SK-N-SH treated with all-trans-retinoic acid at 6 μM for 48 hours (cell line): ENCODE measurements around the gene HMGB2.

ENCODE experiments used
- ATAC-seq: fragments of 200-7000 bp; cut with Tn5 transposase; 3 replicates; pipeline ENCODE4 v1.9.1; 2020; ENCODE audit warnings: mild to moderate bottlenecking, moderate library complexity
- BACH2 ChIP-seq: fragments of 250-450 bp; sonication (Bioruptor Pico); IDR thresholded peaks from 2 replicates; pipeline ENCODE4 v1.9.0; 2021; ENCODE audit warnings: mild to moderate bottlenecking, borderline replicate concordance
- ESRRG ChIP-seq: fragments of 250-450 bp; sonication (Bioruptor Pico); IDR thresholded peaks from 2 replicates; pipeline ENCODE4 v1.6.1; 2021; ENCODE audit warnings: mild to moderate bottlenecking
- GLIS3 ChIP-seq: fragments of 250-450 bp; sonication (Bioruptor Pico); IDR thresholded peaks from 2 replicates; pipeline ENCODE4 v1.5.0; 2020; ENCODE audit warnings: mild to moderate bottlenecking, moderate library complexity
- ISL1 ChIP-seq: fragments of 250-450 bp; sonication (Bioruptor Pico); IDR thresholded peaks from 2 replicates; pipeline ENCODE4 v2.1.2; 2022; ENCODE audit warnings: mild to moderate bottlenecking, moderate library complexity
- PPARA ChIP-seq: fragments of 250-450 bp; sonication (Bioruptor Pico); IDR thresholded peaks from 2 replicates; pipeline ENCODE4 v1.5.0; 2020; ENCODE audit warnings: mild to moderate bottlenecking, borderline replicate concordance
- RARB ChIP-seq: fragments of 250-450 bp; sonication (Bioruptor Pico); IDR thresholded peaks from 2 replicates; pipeline ENCODE4 v1.8.0; 2021; ENCODE audit warnings: mild to moderate bottlenecking, moderate library complexity
- SNAI2 ChIP-seq: fragments of 250-450 bp; sonication (Bioruptor Pico); IDR thresholded peaks from 2 replicates; pipeline ENCODE4 v1.5.0; 2020; ENCODE audit warnings: mild to moderate bottlenecking, moderate library complexity
- TCF4 ChIP-seq: fragments of 250-450 bp; sonication (Bioruptor Pico); IDR thresholded peaks from 2 replicates; pipeline ENCODE4 v1.8.0; 2021; ENCODE audit warnings: mild to moderate bottlenecking, moderate library complexity, borderline replicate concordance
- ZC3H10 ChIP-seq: fragments of 250-450 bp; sonication (Bioruptor Pico); IDR thresholded peaks from 2 replicates; pipeline ENCODE4 v1.5.1; 2021; ENCODE audit warnings: mild to moderate bottlenecking, moderate library complexity
- ZFP3 ChIP-seq: fragments of 250-450 bp; sonication (Bioruptor Pico); IDR thresholded peaks from 2 replicates; pipeline ENCODE4 v1.5.0; 2020; ENCODE audit warnings: mild to moderate bottlenecking, moderate library complexity
- ZFP30 ChIP-seq: fragments of 450-650 bp; formaldehyde crosslinking; IDR thresholded peaks from 2 replicates; pipeline ENCODE4 v1.5.0; 2022; ENCODE audit warnings: mild to moderate bottlenecking, moderate library complexity
- ZNF565 ChIP-seq: fragments of 450-650 bp; formaldehyde crosslinking; conservative IDR thresholded peaks from 2 replicates; pipeline ENCODE4 v1.5.0; 2020; ENCODE audit warnings: low read depth, mild to moderate bottlenecking, moderate library complexity
- ZNF8 ChIP-seq: fragments of 450-650 bp; formaldehyde crosslinking; IDR thresholded peaks from 2 replicates; pipeline ENCODE4 v1.5.0; 2020; ENCODE audit warnings: mild to moderate bottlenecking, moderate library complexity
- TF ChIP-seq, protein P1 (sequence below): fragments of 250-450 bp; sonication (Bioruptor Pico); IDR thresholded peaks from 2 replicates; pipeline ENCODE4 v1.5.1; 2020; ENCODE audit warnings: low read depth, mild to moderate bottlenecking, moderate library complexity
- TF ChIP-seq, protein P2 (sequence below): fragments of 250-450 bp; sonication (Bioruptor Pico); IDR thresholded peaks from 2 replicates; pipeline ENCODE4 v1.5.0; 2020; ENCODE audit warnings: mild to moderate bottlenecking, moderate library complexity
- TF ChIP-seq, protein P3 (sequence below): fragments of 250-450 bp; sonication (Bioruptor Pico); IDR thresholded peaks from 2 replicates; pipeline ENCODE4 v1.5.1; 2021; ENCODE audit warnings: mild to moderate bottlenecking, moderate library complexity
- TF ChIP-seq, protein P4 (sequence below): fragments of 250-450 bp; sonication (Bioruptor Pico); IDR thresholded peaks from 2 replicates; pipeline ENCODE4 v1.8.0; 2021; ENCODE audit warnings: low read depth, mild to moderate bottlenecking, moderate library complexity, borderline replicate concordance

HMGB2 gene

DNA sequence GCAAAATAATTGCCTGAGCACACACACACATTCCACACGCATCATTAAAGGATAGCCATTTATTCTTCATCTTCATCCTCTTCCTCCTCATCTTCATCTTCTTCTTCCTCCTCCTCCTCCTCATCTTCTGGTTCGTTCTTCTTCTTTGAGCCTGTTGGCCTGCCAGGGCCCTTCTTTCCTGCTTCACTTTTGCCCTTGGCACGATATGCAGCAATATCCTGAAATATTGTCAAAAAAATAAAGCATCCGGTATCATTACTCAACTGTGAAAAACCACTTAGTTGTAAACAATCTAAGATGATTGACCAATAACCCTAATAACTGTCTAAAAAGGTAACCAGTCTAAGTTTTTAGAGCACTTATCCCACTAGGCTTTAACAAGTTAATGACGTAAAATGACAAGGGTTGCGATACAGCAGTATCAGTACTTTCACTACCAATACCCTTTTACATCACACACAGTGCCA lies 2.1 kb downstream of the HMGB2 start:
- TF ChIP-seq, protein P1, sequence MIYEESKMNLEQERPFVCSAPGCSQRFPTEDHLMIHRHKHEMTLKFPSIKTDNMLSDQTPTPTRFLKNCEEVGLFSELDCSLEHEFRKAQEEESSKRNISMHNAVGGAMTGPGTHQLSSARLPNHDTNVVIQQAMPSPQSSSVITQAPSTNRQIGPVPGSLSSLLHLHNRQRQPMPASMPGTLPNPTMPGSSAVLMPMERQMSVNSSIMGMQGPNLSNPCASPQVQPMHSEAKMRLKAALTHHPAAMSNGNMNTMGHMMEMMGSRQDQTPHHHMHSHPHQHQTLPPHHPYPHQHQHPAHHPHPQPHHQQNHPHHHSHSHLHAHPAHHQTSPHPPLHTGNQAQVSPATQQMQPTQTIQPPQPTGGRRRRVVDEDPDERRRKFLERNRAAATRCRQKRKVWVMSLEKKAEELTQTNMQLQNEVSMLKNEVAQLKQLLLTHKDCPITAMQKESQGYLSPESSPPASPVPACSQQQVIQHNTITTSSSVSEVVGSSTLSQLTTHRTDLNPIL (CRISPR knock-in tag) = no peak
- no peak for TF ChIP-seq ZFP3 (CRISPR knock-in tag)
- TF ChIP-seq ZNF565 (CRISPR knock-in tag) = no peak
- TF ChIP-seq RARB (CRISPR knock-in tag) = no peak
- TF ChIP-seq, protein P2, sequence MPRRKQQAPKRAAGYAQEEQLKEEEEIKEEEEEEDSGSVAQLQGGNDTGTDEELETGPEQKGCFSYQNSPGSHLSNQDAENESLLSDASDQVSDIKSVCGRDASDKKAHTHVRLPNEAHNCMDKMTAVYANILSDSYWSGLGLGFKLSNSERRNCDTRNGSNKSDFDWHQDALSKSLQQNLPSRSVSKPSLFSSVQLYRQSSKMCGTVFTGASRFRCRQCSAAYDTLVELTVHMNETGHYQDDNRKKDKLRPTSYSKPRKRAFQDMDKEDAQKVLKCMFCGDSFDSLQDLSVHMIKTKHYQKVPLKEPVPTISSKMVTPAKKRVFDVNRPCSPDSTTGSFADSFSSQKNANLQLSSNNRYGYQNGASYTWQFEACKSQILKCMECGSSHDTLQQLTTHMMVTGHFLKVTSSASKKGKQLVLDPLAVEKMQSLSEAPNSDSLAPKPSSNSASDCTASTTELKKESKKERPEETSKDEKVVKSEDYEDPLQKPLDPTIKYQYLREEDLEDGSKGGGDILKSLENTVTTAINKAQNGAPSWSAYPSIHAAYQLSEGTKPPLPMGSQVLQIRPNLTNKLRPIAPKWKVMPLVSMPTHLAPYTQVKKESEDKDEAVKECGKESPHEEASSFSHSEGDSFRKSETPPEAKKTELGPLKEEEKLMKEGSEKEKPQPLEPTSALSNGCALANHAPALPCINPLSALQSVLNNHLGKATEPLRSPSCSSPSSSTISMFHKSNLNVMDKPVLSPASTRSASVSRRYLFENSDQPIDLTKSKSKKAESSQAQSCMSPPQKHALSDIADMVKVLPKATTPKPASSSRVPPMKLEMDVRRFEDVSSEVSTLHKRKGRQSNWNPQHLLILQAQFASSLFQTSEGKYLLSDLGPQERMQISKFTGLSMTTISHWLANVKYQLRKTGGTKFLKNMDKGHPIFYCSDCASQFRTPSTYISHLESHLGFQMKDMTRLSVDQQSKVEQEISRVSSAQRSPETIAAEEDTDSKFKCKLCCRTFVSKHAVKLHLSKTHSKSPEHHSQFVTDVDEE (CRISPR knock-in tag) = no peak
- no peak for TF ChIP-seq ZNF8 (CRISPR knock-in tag)
- TF ChIP-seq ZC3H10 (CRISPR knock-in tag) = no peak
- TF ChIP-seq ESRRG = no peak
- TF ChIP-seq SNAI2 = no peak
- no peak for ATAC-seq

DNA sequence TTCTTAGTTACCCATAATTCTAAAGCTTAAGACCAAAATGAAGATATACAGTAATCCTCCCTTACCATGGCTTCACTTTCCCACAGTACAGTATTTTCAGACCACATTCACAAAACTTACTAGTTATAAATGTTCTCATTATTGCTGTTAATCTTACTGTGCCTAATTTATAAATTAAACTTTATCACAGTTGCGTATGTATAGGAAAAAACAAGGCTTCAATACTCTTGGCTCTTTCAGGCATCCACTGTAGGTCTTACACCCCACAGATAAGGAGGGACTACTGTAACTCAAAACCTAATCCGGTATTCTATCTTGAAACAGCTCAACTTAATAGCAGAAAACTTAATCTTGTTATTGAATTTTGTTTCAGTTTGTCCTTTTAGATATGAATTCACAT lies 3.6 kb downstream of the HMGB2 start:
- TF ChIP-seq, protein P1 (CRISPR knock-in tag) = peak; percentile 55; the same call in 1 of the 2 replicates
- TF ChIP-seq ZC3H10 (CRISPR knock-in tag) = no peak
- ATAC-seq = no peak

DNA sequence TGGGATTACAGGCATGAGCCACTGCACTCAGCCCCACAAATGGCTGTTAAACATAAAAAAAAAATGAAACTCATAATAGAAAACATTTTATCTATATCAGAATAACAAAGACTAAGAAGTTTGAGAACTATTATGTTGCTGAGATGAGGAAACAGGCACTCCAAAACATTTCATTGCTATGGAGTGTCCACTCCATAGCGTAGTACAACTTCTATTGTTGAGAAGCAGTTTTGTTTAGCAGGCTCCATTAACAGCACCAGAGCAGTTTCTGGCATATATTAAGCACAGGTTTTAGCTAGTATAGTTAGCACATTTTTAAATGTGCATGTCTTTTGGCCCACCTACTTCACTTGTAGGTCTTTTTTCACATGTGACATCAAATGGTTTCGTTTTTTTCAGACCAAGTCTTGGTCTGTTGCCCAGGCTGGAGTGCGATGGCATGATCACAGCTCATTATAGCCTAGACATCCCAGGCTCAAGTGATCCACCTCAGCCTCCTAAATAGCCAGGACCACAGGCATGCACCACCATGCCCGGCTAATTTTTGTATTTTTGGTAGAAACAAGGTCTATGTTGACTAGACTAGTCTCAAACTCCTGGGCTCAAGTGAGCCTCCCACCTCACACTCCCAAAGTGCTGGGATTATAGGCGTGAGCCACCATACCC lies 5.8 kb downstream of the HMGB2 start:
- no peak for TF ChIP-seq TCF4 (CRISPR knock-in tag)
- TF ChIP-seq, protein P3, sequence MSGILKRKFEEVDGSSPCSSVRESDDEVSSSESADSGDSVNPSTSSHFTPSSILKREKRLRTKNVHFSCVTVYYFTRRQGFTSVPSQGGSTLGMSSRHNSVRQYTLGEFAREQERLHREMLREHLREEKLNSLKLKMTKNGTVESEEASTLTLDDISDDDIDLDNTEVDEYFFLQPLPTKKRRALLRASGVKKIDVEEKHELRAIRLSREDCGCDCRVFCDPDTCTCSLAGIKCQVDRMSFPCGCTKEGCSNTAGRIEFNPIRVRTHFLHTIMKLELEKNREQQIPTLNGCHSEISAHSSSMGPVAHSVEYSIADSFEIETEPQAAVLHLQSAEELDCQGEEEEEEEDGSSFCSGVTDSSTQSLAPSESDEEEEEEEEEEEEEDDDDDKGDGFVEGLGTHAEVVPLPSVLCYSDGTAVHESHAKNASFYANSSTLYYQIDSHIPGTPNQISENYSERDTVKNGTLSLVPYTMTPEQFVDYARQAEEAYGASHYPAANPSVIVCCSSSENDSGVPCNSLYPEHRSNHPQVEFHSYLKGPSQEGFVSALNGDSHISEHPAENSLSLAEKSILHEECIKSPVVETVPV (CRISPR knock-in tag) = no peak
- no peak for TF ChIP-seq BACH2 (CRISPR knock-in tag)
- TF ChIP-seq PPARA = no peak
- TF ChIP-seq ZNF565 (CRISPR knock-in tag) = no peak
- no peak for TF ChIP-seq ISL1 (CRISPR knock-in tag)
- TF ChIP-seq, protein P1 (CRISPR knock-in tag) = no peak

DNA sequence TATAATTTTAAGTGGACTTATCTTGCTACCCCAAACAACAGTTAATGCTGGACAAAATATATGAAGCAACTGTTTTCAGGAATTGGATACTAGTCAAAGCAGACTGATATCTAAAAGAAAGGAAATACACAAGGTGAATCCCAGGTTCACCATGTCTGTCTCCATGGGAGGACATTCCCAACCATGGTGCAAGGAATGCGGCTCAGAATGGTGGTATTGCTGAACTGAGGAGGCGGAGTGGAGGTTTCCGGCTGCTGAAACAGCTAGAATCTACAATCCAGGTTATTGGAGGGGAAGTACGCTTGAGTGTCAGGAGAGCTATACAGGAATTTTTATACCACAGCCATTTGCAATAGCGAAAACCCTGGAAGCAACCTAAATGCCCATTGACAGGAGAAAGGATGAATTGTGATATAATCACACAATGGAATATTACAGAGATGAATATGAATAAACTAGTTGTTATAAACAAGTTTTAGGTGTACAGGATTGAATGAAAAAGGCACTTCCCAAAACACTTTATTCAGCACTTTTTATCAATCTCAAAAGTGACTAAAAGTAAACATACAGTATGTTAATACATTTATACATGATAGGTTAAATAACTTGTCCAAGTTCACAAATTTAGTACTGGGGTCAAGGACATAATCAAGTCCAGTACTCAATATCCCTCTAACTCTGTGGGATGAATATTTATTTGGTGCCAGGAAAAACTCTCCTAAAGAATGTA lies 9.0 kb downstream of the HMGB2 start:
- no peak for ATAC-seq
- TF ChIP-seq, protein P1 (CRISPR knock-in tag) = no peak
- TF ChIP-seq ZC3H10 (CRISPR knock-in tag) (no peak), BACH2 (CRISPR knock-in tag) (no peak), GLIS3 (CRISPR knock-in tag) (no peak), ZFP30 (no peak), PPARA (no peak), ZFP3 (CRISPR knock-in tag) (no peak)
- TF ChIP-seq, protein P4, sequence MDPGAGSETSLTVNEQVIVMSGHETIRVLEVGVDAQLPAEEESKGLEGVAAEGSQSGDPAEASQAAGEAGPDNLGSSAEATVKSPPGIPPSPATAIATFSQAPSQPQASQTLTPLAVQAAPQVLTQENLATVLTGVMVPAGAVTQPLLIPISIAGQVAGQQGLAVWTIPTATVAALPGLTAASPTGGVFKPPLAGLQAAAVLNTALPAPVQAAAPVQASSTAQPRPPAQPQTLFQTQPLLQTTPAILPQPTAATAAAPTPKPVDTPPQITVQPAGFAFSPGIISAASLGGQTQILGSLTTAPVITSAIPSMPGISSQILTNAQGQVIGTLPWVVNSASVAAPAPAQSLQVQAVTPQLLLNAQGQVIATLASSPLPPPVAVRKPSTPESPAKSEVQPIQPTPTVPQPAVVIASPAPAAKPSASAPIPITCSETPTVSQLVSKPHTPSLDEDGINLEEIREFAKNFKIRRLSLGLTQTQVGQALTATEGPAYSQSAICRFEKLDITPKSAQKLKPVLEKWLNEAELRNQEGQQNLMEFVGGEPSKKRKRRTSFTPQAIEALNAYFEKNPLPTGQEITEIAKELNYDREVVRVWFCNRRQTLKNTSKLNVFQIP = no peak
- TF ChIP-seq, protein P2 (CRISPR knock-in tag) = no peak

More for the DNA sequence above, 5.8 kb downstream of the HMGB2 start:
- ATAC-seq = peak; percentile 10; the same call in 1 of the 3 replicates
